ENCODE results near the gene CRB2. TPM values are rescaled to one million over a fixed set of nuclear protein-coding genes. Genes with fewer than 3 reads are reported as not detected.

CRB2 gene
- total and polyA plus RNA-seq, 7 donors: 0.01 to 0.05 (median 0.03) TPM; not detected in 4

GRCh38 chr9:123339666-123340510, 16.1 kb upstream of the CRB2 start:
- 48 to 58% (median 51%) methylated on average over 32 of the region's 32 CpGs for WGBS, 3 donors
- Histone ChIP-seq H3K4me1 (no peaks in the 10 kb centered on the region), H3K4me3 (peak overlapping the region; percentile 49), H3K27ac (peak overlapping the region; percentile 27), H3K36me3 (ENCODE audit: insufficient read depth in 1 of 2, low read depth in 1 of 2) (no peaks in the 10 kb centered on the region), H3K9me3 (no peaks in the 10 kb centered on the region), H3K27me3 (ENCODE audit: insufficient read depth in 3 of 3, low read length in 2 of 3) (no peaks in the 10 kb centered on the region)
- ATAC-seq (peak; percentile 23 to 46 (median 25)), DNase-seq (no peak)
- intact Hi-C loops (cut with DNase I): loop anchor here in 1 of 2 donors (10.0 kb wide), 1 partner anchor 215 kb away; no protein-coding TSS in a partner anchor
- no peak for TF ChIP-seq CTCF (IDR thresholded peaks at IDR 0.05)

DNA sequence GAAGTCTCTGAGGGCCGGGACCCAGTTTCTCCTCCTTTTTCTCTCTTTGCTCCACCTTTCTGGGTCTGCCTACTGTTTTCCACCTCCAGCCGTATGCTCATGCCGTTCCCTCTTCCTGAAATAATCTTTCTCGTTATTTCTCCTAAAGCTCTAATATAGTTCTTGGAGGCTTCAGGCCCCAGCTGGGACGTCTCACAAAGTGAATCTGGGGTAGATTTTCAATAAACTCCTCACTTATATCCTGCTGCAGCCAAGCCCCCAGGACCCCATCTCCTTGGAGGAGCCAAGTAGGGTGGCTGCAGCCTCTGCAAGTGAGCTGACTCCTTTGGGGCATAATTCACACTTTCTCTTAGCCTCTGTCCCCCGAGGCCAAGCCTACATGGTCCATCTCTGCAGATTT, 14.2 kb upstream of the CRB2 start:
- Histone ChIP-seq H3K36me3 (ENCODE audit: insufficient read depth in 1 of 2, low read depth in 1 of 2) (no peaks in the 10 kb centered on the region), H3K27ac (no peak overlapping the region), H3K4me3 (no peak overlapping the region), H3K4me1 (peaks cover 7% of the 10 kb centered on the region), H3K27me3 (ENCODE audit: insufficient read depth in 3 of 3, low read length in 2 of 3) (no peaks in the 10 kb centered on the region), H3K9me3 (no peaks in the 10 kb centered on the region)
- ATAC-seq (no peak), DNase-seq (no peak)
- TF ChIP-seq CTCF (IDR thresholded peaks at IDR 0.05): no peak
- 83 to 87% (median 84%) methylated on average over 6 of the region's 6 CpGs for WGBS, 3 donors
- intact Hi-C loops (cut with DNase I): loop anchor here in 1 of 2 donors (10.0 kb wide), 1 partner anchor 217 kb away; no protein-coding TSS in a partner anchor

DNA sequence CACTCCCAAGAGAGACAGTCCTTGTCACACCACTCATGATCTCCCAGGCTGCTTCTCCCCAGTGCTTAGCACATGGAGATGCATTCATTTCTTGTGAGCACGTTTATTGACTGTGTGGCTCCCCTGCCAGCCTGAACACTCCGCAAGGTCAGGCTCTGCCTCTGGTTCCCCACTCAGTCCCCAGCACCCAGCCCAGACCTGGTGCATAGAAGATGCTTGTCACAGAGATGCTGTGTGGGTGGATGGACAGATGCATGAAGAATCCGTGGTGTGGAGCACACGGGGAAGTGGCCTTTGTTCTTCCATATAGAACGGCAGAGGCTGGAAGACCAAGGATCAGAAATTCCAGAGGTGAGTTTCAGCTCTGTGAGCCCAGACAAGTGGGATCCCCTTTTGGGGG, 13.8 kb upstream of the CRB2 start:
- ATAC-seq: no peak
- Histone ChIP-seq H3K27ac (no peak overlapping the region), H3K9me3 (no peaks in the 10 kb centered on the region), H3K27me3 (ENCODE audit: insufficient read depth in 3 of 3, low read length in 2 of 3) (no peaks in the 10 kb centered on the region), H3K4me1 (peaks cover 7% of the 10 kb centered on the region), H3K36me3 (ENCODE audit: insufficient read depth in 1 of 2, low read depth in 1 of 2) (no peaks in the 10 kb centered on the region), H3K4me3 (no peak overlapping the region)
- intact Hi-C loops (cut with DNase I): loop anchor here in 1 of 2 donors (10.0 kb wide), 1 partner anchor 217 kb away; no protein-coding TSS in a partner anchor
- DNase-seq: no peak
- no peak for TF ChIP-seq CTCF (IDR thresholded peaks at IDR 0.05)
- WGBS, 3 donors: 77 to 80% (median 78%) methylated on average over 5 of the region's 5 CpGs

DNA sequence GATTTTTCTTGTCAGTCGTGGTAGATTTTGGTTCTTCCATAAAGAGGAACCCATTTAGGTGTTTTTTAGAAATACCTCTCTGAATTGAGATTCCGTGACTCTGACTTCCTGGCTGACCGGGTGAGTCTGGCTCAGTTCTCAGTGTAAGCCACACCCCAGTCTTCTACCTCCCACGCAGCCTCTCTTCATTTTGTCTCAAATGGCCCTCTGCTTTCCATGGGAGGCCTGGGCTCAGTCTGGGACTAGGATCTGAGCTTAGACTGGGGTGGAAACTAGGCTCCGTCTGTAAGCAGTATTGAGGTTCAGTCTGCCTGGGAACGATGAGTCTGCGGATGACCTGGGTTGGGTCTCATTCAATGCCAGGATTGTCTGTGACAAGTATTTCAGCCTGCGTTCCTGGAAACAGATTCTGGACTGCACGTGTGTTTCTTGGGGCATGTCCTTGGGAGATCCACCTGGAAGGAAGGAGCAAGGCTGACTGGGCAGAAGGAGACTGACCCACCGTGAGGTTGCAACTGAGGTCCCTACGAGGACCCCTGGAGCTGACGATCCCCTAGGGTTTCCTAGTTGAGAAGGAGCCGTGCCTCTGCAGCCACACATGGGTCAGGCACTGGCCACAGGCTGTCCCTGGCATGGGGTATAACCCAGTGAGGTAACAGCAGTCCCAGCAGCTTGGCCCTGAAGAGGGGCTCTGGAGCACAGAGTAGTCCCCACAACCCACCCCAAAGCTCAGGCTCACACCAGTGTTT, 12.4 kb upstream of the CRB2 start:
- no peak for TF ChIP-seq CTCF (IDR thresholded peaks at IDR 0.05)
- Histone ChIP-seq H3K36me3 (ENCODE audit: insufficient read depth in 1 of 2, low read depth in 1 of 2) (no peaks in the 10 kb centered on the region), H3K4me1 (peaks cover 7% of the 10 kb centered on the region), H3K4me3 (no peak overlapping the region), H3K27ac (no peak overlapping the region), H3K9me3 (no peaks in the 10 kb centered on the region), H3K27me3 (ENCODE audit: insufficient read depth in 3 of 3, low read length in 2 of 3) (no peaks in the 10 kb centered on the region)
- DNase-seq: no peak
- ATAC-seq: no peak
- 50 to 69% (median 59%) methylated on average over 13 of the region's 13 CpGs for WGBS, 3 donors
- intact Hi-C loops (cut with DNase I): loop anchor here in 1 of 2 donors (10.0 kb wide), 1 partner anchor 219 kb away; no protein-coding TSS in a partner anchor

Data from psoas muscle (tissue), 8 donors.